ENCODE measurements around the gene TGFB2. TPM values are rescaled to one million over a fixed set of nuclear protein-coding genes. Genes with fewer than 3 reads are reported as not detected.

The TGFB2 gene
- total and polyA plus RNA-seq, 3 donors from 2014 or later: 2.4 to 4.5 (median 2.6) TPM

GRCh38 chr1:218298398-218298797, 46.7 kb upstream of the TGFB2 start:
- intact Hi-C loops (cut with DNase I; ENCODE audit: low total_unique reads): no loop called here
- no peak for DNase-seq
- WGBS, 2 donors: 72 to 75% methylated on average over 4 of the region's 4 CpGs

GRCh38 chr1:218299416-218299815, 45.7 kb upstream of the TGFB2 start:
- Histone ChIP-seq H3K9me3 (no peaks in the 10 kb centered on the region), H3K36me3 (ENCODE audit: low read depth, missing control alignments) (no peaks in the 10 kb centered on the region), H3K4me3 (no peak overlapping the region), H3K4me1 (no peaks in the 10 kb centered on the region), H3K27ac (no peak overlapping the region), H3K27me3 (no peaks in the 10 kb centered on the region)
- peak in 1 of 3 experiments; percentile 28 for TF ChIP-seq CTCF (IDR thresholded peaks at IDR 0.05)
- TF ChIP-seq POLR2A (IDR thresholded peaks at IDR 0.05): no peak
- no peak for DNase-seq
- 67 to 86% methylated on average over 2 of the region's 2 CpGs for WGBS, 2 donors
- intact Hi-C loops (cut with DNase I; ENCODE audit: low total_unique reads): no loop called here

More at GRCh38 chr1:218298398-218298797, 46.7 kb upstream of the TGFB2 start:
- Histone ChIP-seq H3K4me3 (no peak overlapping the region), H3K27ac (no peak overlapping the region), H3K4me1 (no peaks in the 10 kb centered on the region), H3K9me3 (no peaks in the 10 kb centered on the region), H3K27me3 (no peaks in the 10 kb centered on the region), H3K36me3 (ENCODE audit: low read depth, missing control alignments) (no peaks in the 10 kb centered on the region)
- TF ChIP-seq POLR2A (IDR thresholded peaks at IDR 0.05): no peak

GRCh38 chr1:218301217-218301616, 43.9 kb upstream of the TGFB2 start:
- H3K9me3 ChIP-seq: no peaks in the 10 kb centered on the region
- 94 to 100% methylated on average over 1 of the region's 1 CpG for WGBS, 2 donors
- H3K4me1 ChIP-seq: no peaks in the 10 kb centered on the region
- no peaks in the 10 kb centered on the region for H3K36me3 ChIP-seq (ENCODE audit: low read depth, missing control alignments)
- TF ChIP-seq POLR2A (IDR thresholded peaks at IDR 0.05) (no peak), CTCF (IDR thresholded peaks at IDR 0.05) (no peak)
- no peak overlapping the region for H3K4me3 ChIP-seq
- H3K27ac ChIP-seq: no peak overlapping the region
- intact Hi-C loops (cut with DNase I; ENCODE audit: low total_unique reads): no loop called here
- H3K27me3 ChIP-seq: no peaks in the 10 kb centered on the region
- DNase-seq: no peak

- no peak for TF ChIP-seq CTCF (IDR thresholded peaks at IDR 0.05)
- TF ChIP-seq POLR2A (IDR thresholded peaks at IDR 0.05): no peak
- Histone ChIP-seq H3K27me3 (no peaks in the 10 kb centered on the region), H3K27ac (no peak overlapping the region), H3K36me3 (ENCODE audit: low read depth, missing control alignments) (no peaks in the 10 kb centered on the region), H3K4me3 (no peak overlapping the region), H3K4me1 (no peaks in the 10 kb centered on the region), H3K9me3 (no peaks in the 10 kb centered on the region)
- intact Hi-C loops (cut with DNase I; ENCODE audit: low total_unique reads): no loop called here
- no peak for DNase-seq
- 87 to 94% methylated on average over 3 of the region's 3 CpGs for WGBS, 2 donors
Observed at GRCh38 chr1:218302155-218302554, 43.0 kb upstream of the TGFB2 start.

GRCh38 chr1:218303176-218303879, 41.8 kb upstream of the TGFB2 start:
- H3K27me3 ChIP-seq: no peaks in the 10 kb centered on the region
- H3K36me3 ChIP-seq (ENCODE audit: low read depth, missing control alignments): no peaks in the 10 kb centered on the region
- TF ChIP-seq CTCF (IDR thresholded peaks at IDR 0.05) (no peak), POLR2A (IDR thresholded peaks at IDR 0.05) (no peak)
- intact Hi-C loops (cut with DNase I; ENCODE audit: low total_unique reads): no loop called here
- H3K9me3 ChIP-seq: no peaks in the 10 kb centered on the region
- H3K4me3 ChIP-seq: no peak overlapping the region
- no peak for DNase-seq
- no peaks in the 10 kb centered on the region for H3K4me1 ChIP-seq
- no peak overlapping the region for H3K27ac ChIP-seq
